Omental fat pad (tissue), 4 donors: ENCODE data around the gene PRKCD. TPM values are rescaled to one million over a fixed set of nuclear protein-coding genes. Genes with fewer than 3 reads are reported as not detected.

Experiments
- ATAC-seq: fragments of 150-250 bp; one replicate; pipeline ENCODE4 v1.9.1; 2016; ENCODE audit warnings: mild to moderate bottlenecking, moderate library complexity; ENCODE audit not compliant: low FRiP score
- DNase-seq: peaks from one replicate; pipeline ENCODE4 v3.0.0-alpha.2; 2019; ENCODE audit warnings: low spot score
- total RNA-seq, 4 donors: library from RNA; depleted of rRNA; stranded (reverse); fragments of >200 nt; gene quantifications; one replicate each; pipeline ENCODE4 v1.1.0, GENCODE V29; 2016
- TF ChIP-seq, protein P1 (sequence below), 3 donors: fragments of 450-650 bp; IDR thresholded peaks; one replicate each; pipeline ENCODE4 v1.5.1; 2016 to 2017; ENCODE audit warnings: antibody characterized with exemption in 3 of 3, mild to moderate bottlenecking in 3 of 3, moderate library complexity in 2 of 3

Gene PRKCD
- total RNA-seq, 4 donors from 2014 or later, result 21.5 to 39.9 (median 30.3) TPM

DNA sequence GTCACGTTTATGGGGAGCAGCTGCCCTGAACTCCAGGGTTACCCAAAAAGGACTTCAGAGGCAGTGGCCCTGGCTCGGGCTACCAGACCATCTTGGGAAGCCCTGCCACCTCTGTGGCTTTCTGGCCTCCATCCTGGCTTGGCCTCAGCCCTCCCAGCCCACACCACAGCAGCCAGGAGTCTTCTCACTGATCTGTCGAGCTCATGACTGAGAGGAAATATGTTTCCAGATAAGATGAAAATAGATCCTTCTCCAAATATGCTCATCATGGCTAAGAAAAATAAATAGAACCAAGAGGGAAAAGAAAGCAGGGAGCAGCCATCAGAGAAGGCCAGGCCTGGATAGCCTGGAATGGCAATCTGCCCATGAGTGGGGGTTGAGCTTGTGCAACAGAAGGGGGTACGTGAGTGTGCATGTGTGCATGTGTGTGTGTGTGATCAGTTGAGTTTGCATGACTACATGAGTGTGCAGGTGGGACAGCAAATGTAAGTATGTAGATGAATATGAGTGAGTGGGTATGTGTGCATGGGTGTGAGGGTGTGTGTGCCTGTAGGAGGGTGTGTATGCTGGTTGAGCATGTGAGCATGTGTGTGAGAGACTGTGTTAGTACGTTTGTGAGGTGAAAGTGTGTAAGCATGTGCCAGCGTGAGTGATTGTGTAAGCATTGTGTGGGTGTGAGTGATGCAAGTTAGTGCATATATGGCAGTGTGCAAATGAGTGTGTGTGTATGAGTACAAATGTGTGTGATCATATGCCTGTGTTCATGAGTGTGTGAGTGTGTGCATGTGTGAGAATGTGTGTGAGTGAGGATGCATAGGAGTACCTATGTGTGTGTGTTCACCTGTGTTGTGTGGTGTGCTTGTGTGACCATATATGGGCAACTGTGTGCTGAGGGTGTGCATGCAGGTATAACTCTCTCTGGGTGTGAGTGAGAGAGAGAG lies 20.8 kb upstream of the PRKCD start:
- TF ChIP-seq, protein P1, sequence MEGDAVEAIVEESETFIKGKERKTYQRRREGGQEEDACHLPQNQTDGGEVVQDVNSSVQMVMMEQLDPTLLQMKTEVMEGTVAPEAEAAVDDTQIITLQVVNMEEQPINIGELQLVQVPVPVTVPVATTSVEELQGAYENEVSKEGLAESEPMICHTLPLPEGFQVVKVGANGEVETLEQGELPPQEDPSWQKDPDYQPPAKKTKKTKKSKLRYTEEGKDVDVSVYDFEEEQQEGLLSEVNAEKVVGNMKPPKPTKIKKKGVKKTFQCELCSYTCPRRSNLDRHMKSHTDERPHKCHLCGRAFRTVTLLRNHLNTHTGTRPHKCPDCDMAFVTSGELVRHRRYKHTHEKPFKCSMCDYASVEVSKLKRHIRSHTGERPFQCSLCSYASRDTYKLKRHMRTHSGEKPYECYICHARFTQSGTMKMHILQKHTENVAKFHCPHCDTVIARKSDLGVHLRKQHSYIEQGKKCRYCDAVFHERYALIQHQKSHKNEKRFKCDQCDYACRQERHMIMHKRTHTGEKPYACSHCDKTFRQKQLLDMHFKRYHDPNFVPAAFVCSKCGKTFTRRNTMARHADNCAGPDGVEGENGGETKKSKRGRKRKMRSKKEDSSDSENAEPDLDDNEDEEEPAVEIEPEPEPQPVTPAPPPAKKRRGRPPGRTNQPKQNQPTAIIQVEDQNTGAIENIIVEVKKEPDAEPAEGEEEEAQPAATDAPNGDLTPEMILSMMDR (IDR thresholded peaks at IDR 0.05), result no peak
- no peak for ATAC-seq
- DNase-seq, result no peak

DNA sequence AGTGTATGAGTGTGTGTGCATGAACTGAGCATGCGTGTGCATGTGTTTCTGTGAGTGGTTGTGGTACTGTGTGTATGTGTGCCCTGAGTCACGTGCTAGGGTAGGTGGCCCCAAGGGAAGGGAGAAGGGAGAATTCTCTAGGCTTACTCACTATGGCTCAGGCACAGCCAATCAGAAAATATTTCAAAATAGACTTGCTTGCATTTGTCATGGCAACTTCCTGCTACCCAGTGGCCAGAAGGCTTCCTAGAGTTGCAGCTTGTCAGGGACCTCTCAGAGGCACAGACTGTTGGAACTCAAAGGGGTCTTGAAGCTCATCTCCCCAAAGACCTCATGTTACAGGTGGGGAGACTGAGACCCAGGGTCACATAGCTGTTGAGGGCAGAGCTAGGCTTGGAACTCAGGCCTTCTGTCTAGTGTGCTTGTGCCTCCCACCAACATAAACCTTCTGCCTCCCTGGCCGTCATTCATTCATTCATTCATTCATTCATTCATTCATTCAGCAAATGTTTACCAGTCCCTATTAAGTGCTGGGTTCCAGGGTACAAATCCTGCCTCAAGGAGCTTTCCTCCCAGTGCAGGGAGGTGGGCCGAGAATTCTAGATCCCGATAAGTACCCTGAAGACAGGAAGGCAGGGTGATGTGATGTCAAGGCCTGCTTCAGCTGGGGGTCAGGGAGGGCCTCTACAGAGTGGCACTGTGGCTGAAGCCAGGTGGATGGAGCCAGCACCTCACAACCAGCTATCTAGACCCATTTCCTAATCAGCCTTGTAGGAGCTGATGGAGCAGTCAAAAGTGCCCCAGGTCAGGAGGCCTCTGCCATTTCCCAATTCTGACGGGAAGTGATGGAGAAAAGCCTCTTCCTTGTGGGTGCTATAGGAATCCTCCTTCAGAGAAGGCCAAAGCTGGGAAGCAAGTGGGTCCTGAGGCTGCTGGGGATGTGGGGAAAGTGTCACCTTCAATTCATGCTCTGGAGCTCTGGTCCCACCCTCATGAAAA lies 19.9 kb upstream of the PRKCD start:
- TF ChIP-seq, protein P1 (IDR thresholded peaks at IDR 0.05), result no peak
- peak; percentile 56 for ATAC-seq
- DNase-seq, result no peak

DNA sequence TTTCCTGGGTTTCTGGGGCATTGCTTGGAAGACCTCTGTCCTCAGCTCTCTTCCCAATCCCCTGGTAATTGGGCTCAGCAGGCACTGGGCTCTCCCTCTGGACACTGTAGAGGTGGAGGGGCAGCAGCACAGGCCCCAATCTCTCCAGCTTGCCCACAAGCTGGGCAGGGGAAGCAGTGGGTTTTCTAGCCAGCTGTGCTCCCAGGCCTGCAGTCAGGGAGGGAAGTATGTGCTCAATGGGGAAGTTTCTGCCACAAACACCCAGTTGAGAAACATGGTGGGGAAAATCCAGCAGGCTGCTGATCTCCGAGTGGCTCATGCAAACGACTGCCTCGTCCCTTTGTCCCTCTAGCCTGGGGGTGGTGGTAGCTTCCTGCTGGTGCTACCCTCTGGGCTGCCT lies 18.0 kb upstream of the PRKCD start:
- DNase-seq (no peak), ATAC-seq (no peak)
- TF ChIP-seq, protein P1 (IDR thresholded peaks at IDR 0.05), result no peak

DNA sequence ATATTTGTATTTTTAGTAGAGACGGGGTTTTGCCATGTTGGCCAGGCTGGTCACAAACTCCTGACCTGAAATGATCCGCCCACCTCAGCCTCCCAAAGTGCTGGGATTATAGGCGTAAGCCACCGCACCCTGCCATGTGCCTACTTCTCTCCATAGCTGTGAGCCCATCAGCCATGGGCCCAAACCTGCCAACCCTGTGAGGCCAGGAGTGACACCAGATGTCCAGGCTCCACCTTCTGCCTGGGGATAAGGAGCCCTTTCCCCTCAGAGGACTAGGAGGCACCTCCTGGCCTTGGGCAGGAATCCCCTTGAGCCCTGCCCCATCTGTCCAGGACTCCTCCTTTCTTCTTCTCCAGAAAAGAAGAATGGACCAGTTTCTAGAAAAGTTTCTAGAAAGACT lies 16.6 kb upstream of the PRKCD start:
- DNase-seq (no peak), ATAC-seq (no peak)
- TF ChIP-seq, protein P1 (IDR thresholded peaks at IDR 0.05), result no peak

DNA sequence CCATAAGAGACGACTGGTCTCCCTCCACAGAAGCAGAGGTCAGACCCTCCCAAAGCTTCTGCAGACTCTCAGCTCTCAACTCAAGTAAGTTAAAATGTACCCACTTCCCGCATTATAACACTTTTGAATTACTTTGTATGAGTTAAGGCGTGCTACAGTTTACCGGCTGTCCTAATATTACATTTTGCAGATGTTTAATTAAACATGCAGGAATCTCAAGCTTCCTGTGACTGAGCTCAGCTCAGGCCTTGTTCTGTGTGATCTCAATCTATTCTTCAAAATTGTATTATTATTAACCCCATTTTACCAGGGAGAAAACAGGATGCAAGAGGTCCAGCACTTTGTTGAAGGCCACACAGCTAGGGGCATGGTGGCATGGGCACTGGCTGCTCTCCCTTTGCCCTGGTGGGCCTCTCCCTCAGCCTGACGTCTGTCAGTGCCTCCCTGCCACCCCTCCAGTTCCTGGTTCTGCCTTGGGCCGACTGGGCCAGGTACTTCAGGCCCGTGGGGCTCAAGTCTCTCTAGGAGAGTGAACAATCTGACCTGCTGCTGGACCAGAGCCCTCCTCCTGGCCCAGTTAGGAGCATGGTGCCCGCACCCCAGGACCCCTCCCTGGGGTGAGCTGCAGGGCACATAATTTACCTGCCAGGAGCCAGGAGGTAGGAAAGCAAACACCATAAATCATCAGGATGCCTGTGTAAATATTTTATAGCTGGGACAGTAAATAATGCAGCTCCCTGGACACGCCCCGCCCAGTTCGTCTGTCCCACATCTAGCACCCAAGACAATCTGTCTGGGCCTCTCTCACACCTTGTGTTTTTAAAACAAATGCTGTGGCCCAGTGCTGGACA lies 15.9 kb upstream of the PRKCD start:
- no peak for ATAC-seq
- no peak for DNase-seq
- TF ChIP-seq, protein P1 (IDR thresholded peaks at IDR 0.05), result no peak

DNA sequence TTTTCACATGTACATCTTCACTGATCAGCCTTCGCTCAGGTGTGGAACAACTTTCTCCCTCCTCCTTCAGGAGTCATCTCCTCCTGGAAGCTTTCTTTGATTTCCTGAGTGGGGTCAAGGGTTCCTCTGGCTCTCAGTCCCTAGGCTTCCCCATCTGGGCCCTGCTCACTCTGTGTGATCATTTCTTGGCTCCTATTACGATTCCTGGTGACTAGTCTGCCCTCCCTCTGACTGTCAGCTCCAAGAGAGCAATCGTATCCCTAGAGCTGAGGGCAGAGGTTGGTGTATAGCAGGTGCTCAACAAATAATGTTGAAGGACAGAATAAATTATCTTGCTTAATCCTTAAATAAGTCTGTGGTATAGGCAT lies 15.3 kb upstream of the PRKCD start:
- ATAC-seq, result no peak
- TF ChIP-seq, protein P1 (IDR thresholded peaks at IDR 0.05), result no peak
- DNase-seq, result no peak
